Spleen (tissue), 11 donors: Measurements from ENCODE around the gene NEO1. TPM values are rescaled to one million over a fixed set of nuclear protein-coding genes. Genes with fewer than 3 reads are reported as not detected.

Source experiments
- DNase-seq: peaks from one replicate; pipeline ENCODE4 v3.0.0-alpha.2; 2020
- H3K27ac ChIP-seq, 8 donors: fragments of 200-600 bp; sonication (generic) in 7 of 8; 1 replicate in 4 of 8; 2 replicates in 4 of 8; pipeline versions ENCODE4 v1.5.0 to v1.8.0; 2016 to 2021; ENCODE audit warnings: inconsistent platforms in 4 of 8, mild to moderate bottlenecking in 4 of 8, moderate library complexity in 1 of 8
- H3K27me3 ChIP-seq, 7 donors: fragments of 200-600 bp; sonication (generic) in 6 of 7; replicated peaks in 1 of 7; 1 replicate in 4 of 7; 2 replicates in 3 of 7; pipeline versions ENCODE4 v1.5.0 to v1.8.0; 2016 to 2021; ENCODE audit warnings: inconsistent platforms in 3 of 7, mild to moderate bottlenecking in 1 of 7
- H3K36me3 ChIP-seq, 6 donors: fragments of 200-600 bp; sonication (generic) in 5 of 6; 1 replicate in 4 of 6; 2 replicates in 2 of 6; pipeline versions ENCODE4 v1.5.0 to v1.8.0; 2016 to 2021; ENCODE audit warnings: inconsistent platforms in 2 of 6
- H3K4me1 ChIP-seq, 6 donors: fragments of 200-600 bp; sonication (generic) in 5 of 6; 1 replicate in 3 of 6; 2 replicates in 3 of 6; pipeline versions ENCODE4 v1.5.0 to v1.8.0; 2016 to 2021; ENCODE audit warnings: inconsistent platforms in 3 of 6
- H3K4me3 ChIP-seq, 8 donors: fragments of 200-600 bp; sonication (generic) in 7 of 8; 1 replicate in 4 of 8; 2 replicates in 4 of 8; pipeline versions ENCODE4 v1.5.0 to v1.8.0; 2016 to 2021; ENCODE audit warnings: inconsistent platforms in 4 of 8, mild to moderate bottlenecking in 4 of 8, moderate library complexity in 2 of 8
- H3K9me3 ChIP-seq, 8 donors: fragments of 200-600 bp; sonication (generic) in 7 of 8; 1 replicate in 4 of 8; 2 replicates in 4 of 8; pipeline versions ENCODE4 v1.5.0 to v1.8.0; 2016 to 2021; ENCODE audit warnings: inconsistent platforms in 4 of 8
- POLR2A ChIP-seq, 3 donors: fragments of 450-650 bp; IDR thresholded peaks; one replicate each; pipeline ENCODE4 v1.5.1; 2017; ENCODE audit warnings: antibody characterized with exemption in 3 of 3, mild to moderate bottlenecking in 1 of 3
- POLR2AphosphoS5 ChIP-seq, 3 donors: sonication (generic); formaldehyde crosslinking; IDR thresholded peaks; one replicate each; pipeline ENCODE4 v1.5.1; 2017; ENCODE audit warnings: antibody characterized with exemption in 3 of 3
- WGBS, 5 donors: extraction: QIAGEN DNeasy Blood & Tissue Kit in 3 of 5; methylation state at CpG; one replicate each; pipeline versions ENCODE4 v1.1.5 to v1.1.7; 2013 to 2018; 5-methylcytosine and 5-hydroxymethylcytosine counted together
- intact Hi-C: fragments of 100-400 bp; cut with DNase I; formaldehyde crosslinking; loops from one replicate; pipeline ENCODE4 v1.15.0; 2023; ENCODE audit warnings: low total_unique reads
- polyA plus RNA-seq, 3 donors: library from polyadenylated mRNA; stranded (reverse); fragments of 200-250 nt; gene quantifications; one replicate each; pipeline ENCODE4 v1.2.1, GENCODE V29; 2013
- total RNA-seq, 7 donors: library from RNA; depleted of rRNA in 3 of 7; stranded (reverse); fragments of >200 nt in 3 of 7; fragmentation: NEBNext Ultra II Directional in 4 of 7; extraction: Animal tissue kit (Norgen Biotek cat#: 25700) in 4 of 7; gene quantifications; one replicate each; pipeline versions ENCODE4 v1.1.0 to v1.2.1, GENCODE V29; 2016 to 2021
- TF ChIP-seq, protein P1 (sequence below), 11 experiments: fragments of 200-600 bp in 7 of 11; fragments of 450-650 bp in 4 of 11; sonication (generic) in 4 of 11; IDR thresholded peaks in 8 of 11; conservative IDR thresholded peaks in 3 of 11; 1 replicate in 7 of 11; 2 replicates in 4 of 11; pipeline versions ENCODE4 v1.4.0 to v1.8.0; 2016 to 2021; ENCODE audit warnings: antibody characterized with exemption in 11 of 11, inconsistent platforms in 4 of 11, mild to moderate bottlenecking in 1 of 11
- donor health status: healthy with polysubstance abuse.
- donor health status: DM: no; HTN: no; CAD: no; lungs with moderate emphysema.
- donor health status: DM: no; HTN: no; CAD: no.
- donor health status: Bipolar disorder and iron deficiency.
- donor health status: healthy.
- donor health status: DM: no; HTN: no; CAD: no.
- donor health status: DM: yes; HTN: yes; CAD: no.

NEO1 gene
- total and polyA plus RNA-seq, 10 donors = 1.4 to 14.3 (median 10.5) TPM

GRCh38 chr15:73142802-73143762, 90.8 kb downstream of the NEO1 start:
- Histone ChIP-seq H3K27ac (peak overlapping the region in 2 of 8 donors; percentile 17 to 51), H3K36me3 (no peaks in the 10 kb centered on the region), H3K4me1 (peaks cover 0 to 11% (median 0%) of the 10 kb centered on the region in 6 donors), H3K4me3 (no peak overlapping the region), H3K9me3 (no peaks in the 10 kb centered on the region), H3K27me3 (no peaks in the 10 kb centered on the region)
- WGBS, 5 donors = 88 to 90% (median 89%) methylated on average over 12 of the region's 12 CpGs
- intact Hi-C loops = no loop called here
- no peak for DNase-seq
- no peak for TF ChIP-seq POLR2AphosphoS5 (IDR thresholded peaks at IDR 0.05)
- TF ChIP-seq, protein P1, sequence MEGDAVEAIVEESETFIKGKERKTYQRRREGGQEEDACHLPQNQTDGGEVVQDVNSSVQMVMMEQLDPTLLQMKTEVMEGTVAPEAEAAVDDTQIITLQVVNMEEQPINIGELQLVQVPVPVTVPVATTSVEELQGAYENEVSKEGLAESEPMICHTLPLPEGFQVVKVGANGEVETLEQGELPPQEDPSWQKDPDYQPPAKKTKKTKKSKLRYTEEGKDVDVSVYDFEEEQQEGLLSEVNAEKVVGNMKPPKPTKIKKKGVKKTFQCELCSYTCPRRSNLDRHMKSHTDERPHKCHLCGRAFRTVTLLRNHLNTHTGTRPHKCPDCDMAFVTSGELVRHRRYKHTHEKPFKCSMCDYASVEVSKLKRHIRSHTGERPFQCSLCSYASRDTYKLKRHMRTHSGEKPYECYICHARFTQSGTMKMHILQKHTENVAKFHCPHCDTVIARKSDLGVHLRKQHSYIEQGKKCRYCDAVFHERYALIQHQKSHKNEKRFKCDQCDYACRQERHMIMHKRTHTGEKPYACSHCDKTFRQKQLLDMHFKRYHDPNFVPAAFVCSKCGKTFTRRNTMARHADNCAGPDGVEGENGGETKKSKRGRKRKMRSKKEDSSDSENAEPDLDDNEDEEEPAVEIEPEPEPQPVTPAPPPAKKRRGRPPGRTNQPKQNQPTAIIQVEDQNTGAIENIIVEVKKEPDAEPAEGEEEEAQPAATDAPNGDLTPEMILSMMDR (IDR thresholded peaks at IDR 0.05 in 8 of 11, conservative IDR thresholded peaks at IDR 0.05 in 3 of 11) = no peak
- no peak for TF ChIP-seq POLR2A (IDR thresholded peaks at IDR 0.05)

DNA sequence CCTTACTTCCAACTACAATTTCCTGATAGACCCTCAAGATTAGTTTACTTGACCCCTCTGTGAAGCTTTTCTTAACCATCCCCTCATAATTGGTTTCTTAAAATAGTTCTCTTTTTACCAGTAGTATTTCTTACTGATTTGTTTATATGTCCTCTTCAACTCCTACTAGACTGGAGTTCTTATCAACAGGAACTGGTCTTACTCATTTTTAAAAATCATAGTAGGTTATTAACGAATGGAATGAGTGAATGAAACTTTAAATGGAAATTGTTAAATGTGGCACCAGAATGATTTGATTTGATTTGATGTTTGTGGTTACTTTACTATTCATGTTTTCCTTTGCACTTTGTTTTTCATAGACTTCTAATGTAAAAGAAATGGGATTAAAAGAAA, 91.5 kb downstream of the NEO1 start:
- no peaks in the 10 kb centered on the region for H3K9me3 ChIP-seq
- WGBS, 5 donors = 43 to 66% (median 48%) methylated on average over 1 of the region's 1 CpG
- H3K27me3 ChIP-seq = no peaks in the 10 kb centered on the region
- no peak for TF ChIP-seq POLR2A (IDR thresholded peaks at IDR 0.05)
- TF ChIP-seq, protein P1 (IDR thresholded peaks at IDR 0.05 in 8 of 11, conservative IDR thresholded peaks at IDR 0.05 in 3 of 11) = no peak
- TF ChIP-seq POLR2AphosphoS5 (IDR thresholded peaks at IDR 0.05) = no peak
- intact Hi-C loops = no loop called here
- no peak overlapping the region for H3K27ac ChIP-seq
- peaks cover 0 to 11% (median 0%) of the 10 kb centered on the region in 6 donors for H3K4me1 ChIP-seq
- no peak for DNase-seq
- H3K4me3 ChIP-seq = no peak overlapping the region
- H3K36me3 ChIP-seq = no peaks in the 10 kb centered on the region

DNA sequence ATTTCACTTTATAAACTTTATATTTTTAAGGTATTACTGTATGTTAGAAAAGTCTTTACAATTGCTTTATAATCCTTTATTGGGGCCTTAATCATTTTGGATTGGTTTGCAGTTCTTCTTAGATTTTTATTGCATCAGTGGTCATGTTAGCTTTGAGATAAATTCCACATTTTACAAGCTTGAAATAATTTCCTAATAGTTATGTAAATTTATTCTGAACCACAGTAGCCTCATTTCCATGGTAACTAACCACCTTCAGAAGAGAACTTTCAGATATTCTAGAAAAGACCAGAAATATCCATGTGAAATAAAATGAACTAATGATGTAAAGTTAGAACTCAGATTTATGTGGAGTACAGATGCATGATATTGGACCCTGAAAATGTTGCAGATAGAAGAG, 94.2 kb downstream of the NEO1 start:
- H3K27me3 ChIP-seq = no peaks in the 10 kb centered on the region
- TF ChIP-seq, protein P1 (IDR thresholded peaks at IDR 0.05 in 8 of 11, conservative IDR thresholded peaks at IDR 0.05 in 3 of 11) = no peak
- TF ChIP-seq POLR2AphosphoS5 (IDR thresholded peaks at IDR 0.05) (no peak), POLR2A (IDR thresholded peaks at IDR 0.05) (no peak)
- no peaks in the 10 kb centered on the region for H3K36me3 ChIP-seq
- intact Hi-C loops = no loop called here
- no peak for DNase-seq
- peaks cover 0 to 9% (median 6%) of the 10 kb centered on the region in 8 donors for H3K9me3 ChIP-seq
- H3K4me1 ChIP-seq = peaks cover 0 to 3% (median 0%) of the 10 kb centered on the region in 6 donors
- no peak overlapping the region for H3K4me3 ChIP-seq
- no peak overlapping the region for H3K27ac ChIP-seq

GRCh38 chr15:73150831-73151230, 98.6 kb downstream of the NEO1 start:
- Histone ChIP-seq H3K27ac (no peak overlapping the region), H3K4me3 (no peak overlapping the region), H3K36me3 (no peaks in the 10 kb centered on the region), H3K4me1 (no peaks in the 10 kb centered on the region), H3K27me3 (no peaks in the 10 kb centered on the region), H3K9me3 (peaks cover 4 to 51% (median 42%) of the 10 kb centered on the region in 8 donors)
- TF ChIP-seq, protein P1 (IDR thresholded peaks at IDR 0.05 in 8 of 11, conservative IDR thresholded peaks at IDR 0.05 in 3 of 11) = no peak
- TF ChIP-seq POLR2AphosphoS5 (IDR thresholded peaks at IDR 0.05) (no peak), POLR2A (IDR thresholded peaks at IDR 0.05) (no peak)
- WGBS, 5 donors = 69 to 80% (median 73%) methylated on average over 2 of the region's 2 CpGs
- intact Hi-C loops = no loop called here
- DNase-seq = no peak
